A549 (cell line): ENCODE results near the gene CCDC54.

ENCODE experiments used
- CHD2 ChIP-seq: fragments of 150-350 bp; IDR thresholded peaks from 2 replicates; pipeline ENCODE4 v1.6.1; 2014; ENCODE audit warnings: low read length; ENCODE audit not compliant: partially characterized antibody
- EP300 ChIP-seq, 2 experiments: fragments of >200 bp; sonication (Bioruptor Twin); formaldehyde crosslinking; IDR thresholded peaks; 2 replicates in 1 of 2; 3 replicates in 1 of 2; pipeline ENCODE4 v1.6.1; 2016 to 2017
- JUNB ChIP-seq: fragments of >200 bp; sonication (Bioruptor Twin); formaldehyde crosslinking; IDR thresholded peaks from 2 replicates; pipeline ENCODE4 v1.6.1; 2016
- MYC ChIP-seq: IDR thresholded peaks from 2 replicates; pipeline ENCODE4 v1.6.1; 2012; ENCODE audit warnings: mild to moderate bottlenecking, inconsistent platforms, low read length, improper control_type of control experiment, borderline replicate concordance
- POLR2A ChIP-seq: IDR thresholded peaks from 2 replicates; pipeline ENCODE4 v1.6.1; 2012; ENCODE audit warnings: mild to moderate bottlenecking, low read length
- POLR2AphosphoS2 ChIP-seq: conservative IDR thresholded peaks from 2 replicates; pipeline ENCODE4 v1.6.1; 2012; ENCODE audit warnings: low read length, improper control_type of control experiment, inconsistent platforms
- RCOR1 ChIP-seq: fragments of 150-350 bp; IDR thresholded peaks from 2 replicates; pipeline ENCODE4 v1.6.1; 2014; ENCODE audit warnings: antibody characterized with exemption, low read length, low read depth
- ZFP36 ChIP-seq: fragments of 450-650 bp; IDR thresholded peaks from 2 replicates; pipeline ENCODE4 v1.6.1; 2014; ENCODE audit warnings: borderline replicate concordance; ENCODE audit not compliant: partially characterized antibody
- TF ChIP-seq, protein P1 (sequence below): fragments of >200 bp; sonication (Bioruptor Twin); formaldehyde crosslinking; IDR thresholded peaks from 3 replicates; pipeline ENCODE4 v1.5.1; 2016
- TF ChIP-seq, protein P2 (sequence below): fragments of 200-600 bp; sonication (generic); IDR thresholded peaks from 2 replicates; pipeline ENCODE4 v1.6.1; 2016; ENCODE audit warnings: antibody characterized with exemption, mild to moderate bottlenecking, moderate library complexity
- TF ChIP-seq, protein P3 (sequence below): IDR thresholded peaks from 2 replicates; pipeline ENCODE4 v1.6.1; 2012

DNA sequence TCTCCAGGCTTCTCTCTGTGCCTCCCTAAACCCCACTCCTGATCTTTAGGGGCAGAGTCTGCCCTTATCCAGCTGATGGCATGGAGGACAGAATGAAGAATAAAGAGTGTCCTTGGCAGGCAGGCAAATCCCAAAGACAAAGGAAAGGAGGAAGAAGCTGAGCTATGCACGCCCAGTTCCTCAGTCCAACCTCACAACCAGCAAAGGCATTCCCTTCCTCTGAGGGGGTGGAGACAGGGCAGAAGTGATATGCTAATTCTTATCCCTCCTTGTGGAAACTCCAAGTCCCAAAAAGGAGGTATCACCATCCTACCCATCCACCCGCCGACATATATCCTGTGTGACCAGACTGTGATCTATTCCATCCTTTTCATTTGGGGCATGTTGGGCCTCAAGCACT lies 10.5 kb upstream of the CCDC54 start:
- TF ChIP-seq ZFP36 (no peak), JUNB (no peak), MYC (no peak), CHD2 (no peak), RCOR1 (no peak), POLR2A (no peak), EP300 (IDR thresholded peaks at IDR 0.05) (no peak), POLR2AphosphoS2 (no peak)
- TF ChIP-seq, protein P1, sequence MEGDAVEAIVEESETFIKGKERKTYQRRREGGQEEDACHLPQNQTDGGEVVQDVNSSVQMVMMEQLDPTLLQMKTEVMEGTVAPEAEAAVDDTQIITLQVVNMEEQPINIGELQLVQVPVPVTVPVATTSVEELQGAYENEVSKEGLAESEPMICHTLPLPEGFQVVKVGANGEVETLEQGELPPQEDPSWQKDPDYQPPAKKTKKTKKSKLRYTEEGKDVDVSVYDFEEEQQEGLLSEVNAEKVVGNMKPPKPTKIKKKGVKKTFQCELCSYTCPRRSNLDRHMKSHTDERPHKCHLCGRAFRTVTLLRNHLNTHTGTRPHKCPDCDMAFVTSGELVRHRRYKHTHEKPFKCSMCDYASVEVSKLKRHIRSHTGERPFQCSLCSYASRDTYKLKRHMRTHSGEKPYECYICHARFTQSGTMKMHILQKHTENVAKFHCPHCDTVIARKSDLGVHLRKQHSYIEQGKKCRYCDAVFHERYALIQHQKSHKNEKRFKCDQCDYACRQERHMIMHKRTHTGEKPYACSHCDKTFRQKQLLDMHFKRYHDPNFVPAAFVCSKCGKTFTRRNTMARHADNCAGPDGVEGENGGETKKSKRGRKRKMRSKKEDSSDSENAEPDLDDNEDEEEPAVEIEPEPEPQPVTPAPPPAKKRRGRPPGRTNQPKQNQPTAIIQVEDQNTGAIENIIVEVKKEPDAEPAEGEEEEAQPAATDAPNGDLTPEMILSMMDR, result no peak
- TF ChIP-seq, protein P2, sequence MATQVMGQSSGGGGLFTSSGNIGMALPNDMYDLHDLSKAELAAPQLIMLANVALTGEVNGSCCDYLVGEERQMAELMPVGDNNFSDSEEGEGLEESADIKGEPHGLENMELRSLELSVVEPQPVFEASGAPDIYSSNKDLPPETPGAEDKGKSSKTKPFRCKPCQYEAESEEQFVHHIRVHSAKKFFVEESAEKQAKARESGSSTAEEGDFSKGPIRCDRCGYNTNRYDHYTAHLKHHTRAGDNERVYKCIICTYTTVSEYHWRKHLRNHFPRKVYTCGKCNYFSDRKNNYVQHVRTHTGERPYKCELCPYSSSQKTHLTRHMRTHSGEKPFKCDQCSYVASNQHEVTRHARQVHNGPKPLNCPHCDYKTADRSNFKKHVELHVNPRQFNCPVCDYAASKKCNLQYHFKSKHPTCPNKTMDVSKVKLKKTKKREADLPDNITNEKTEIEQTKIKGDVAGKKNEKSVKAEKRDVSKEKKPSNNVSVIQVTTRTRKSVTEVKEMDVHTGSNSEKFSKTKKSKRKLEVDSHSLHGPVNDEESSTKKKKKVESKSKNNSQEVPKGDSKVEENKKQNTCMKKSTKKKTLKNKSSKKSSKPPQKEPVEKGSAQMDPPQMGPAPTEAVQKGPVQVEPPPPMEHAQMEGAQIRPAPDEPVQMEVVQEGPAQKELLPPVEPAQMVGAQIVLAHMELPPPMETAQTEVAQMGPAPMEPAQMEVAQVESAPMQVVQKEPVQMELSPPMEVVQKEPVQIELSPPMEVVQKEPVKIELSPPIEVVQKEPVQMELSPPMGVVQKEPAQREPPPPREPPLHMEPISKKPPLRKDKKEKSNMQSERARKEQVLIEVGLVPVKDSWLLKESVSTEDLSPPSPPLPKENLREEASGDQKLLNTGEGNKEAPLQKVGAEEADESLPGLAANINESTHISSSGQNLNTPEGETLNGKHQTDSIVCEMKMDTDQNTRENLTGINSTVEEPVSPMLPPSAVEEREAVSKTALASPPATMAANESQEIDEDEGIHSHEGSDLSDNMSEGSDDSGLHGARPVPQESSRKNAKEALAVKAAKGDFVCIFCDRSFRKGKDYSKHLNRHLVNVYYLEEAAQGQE, result no peak
- TF ChIP-seq, protein P3, sequence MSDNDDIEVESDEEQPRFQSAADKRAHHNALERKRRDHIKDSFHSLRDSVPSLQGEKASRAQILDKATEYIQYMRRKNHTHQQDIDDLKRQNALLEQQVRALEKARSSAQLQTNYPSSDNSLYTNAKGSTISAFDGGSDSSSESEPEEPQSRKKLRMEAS, result no peak
